OCI-LY1 (cell line): ENCODE measurements around the gene CCDC70.

Experiments
- H2AFZ ChIP-seq: fragments of 200-600 bp; sonication (generic), shearing (Covaris generic); 2 replicates; pipeline ENCODE4 v1.6.0; 2014; ENCODE audit warnings: antibody characterized with exemption, mild to moderate bottlenecking, low read length
- H3F3A ChIP-seq: fragments of 200-600 bp; sonication (generic), shearing (Covaris generic); 2 replicates; pipeline ENCODE4 v1.6.0; 2014; ENCODE audit warnings: mild to moderate bottlenecking, antibody characterized with exemption, low read length, moderate library complexity; ENCODE audit not compliant: insufficient read depth
- H3K27ac ChIP-seq: fragments of 200-600 bp; sonication (generic); 2 replicates; pipeline ENCODE4 v1.5.1; 2014; ENCODE audit warnings: low read length, mixed run types, mild to moderate bottlenecking, low read depth; ENCODE audit not compliant: poor library complexity, severe bottlenecking
- H3K27me3 ChIP-seq: fragments of 200-600 bp; sonication (generic); 2 replicates; pipeline ENCODE4 v1.6.0; 2014; ENCODE audit warnings: antibody characterized with exemption, mild to moderate bottlenecking, low read length, moderate library complexity; ENCODE audit not compliant: insufficient read depth
- H3K36me3 ChIP-seq: fragments of 200-600 bp; sonication (generic); 2 replicates; pipeline ENCODE4 v1.6.1; 2014; ENCODE audit warnings: mild to moderate bottlenecking, antibody characterized with exemption, low read length, moderate library complexity, mixed read lengths; ENCODE audit not compliant: insufficient read depth
- H3K4me1 ChIP-seq: fragments of 200-600 bp; sonication (generic); 2 replicates; pipeline ENCODE4 v1.5.1; 2014; ENCODE audit warnings: mild to moderate bottlenecking, low read length, moderate library complexity; ENCODE audit not compliant: insufficient read depth, severe bottlenecking
- H3K4me2 ChIP-seq: fragments of 200-600 bp; sonication (generic), shearing (Covaris generic); 2 replicates; pipeline ENCODE4 v1.6.1; 2014; ENCODE audit warnings: low read length
- H3K4me3 ChIP-seq: fragments of 200-600 bp; sonication (generic); 2 replicates; pipeline ENCODE4 v1.5.1; 2014; ENCODE audit warnings: low read length, low read depth, mild to moderate bottlenecking, mixed read lengths; ENCODE audit not compliant: poor library complexity, severe bottlenecking
- H3K79me2 ChIP-seq: fragments of 200-600 bp; shearing (Covaris generic); 2 replicates; pipeline ENCODE4 v1.6.1; 2016; ENCODE audit warnings: mixed run types, low read length, mixed read lengths; ENCODE audit not compliant: insufficient read depth
- H3K9ac ChIP-seq: fragments of 200-600 bp; sonication (generic), shearing (Covaris generic); 2 replicates; pipeline ENCODE4 v1.6.1; 2014; ENCODE audit warnings: mild to moderate bottlenecking, low read length, mixed read lengths
- H3K9me2 ChIP-seq: fragments of 200-600 bp; sonication (generic), shearing (Covaris generic); 2 replicates; pipeline ENCODE4 v1.6.1; 2014; ENCODE audit warnings: low read depth, mild to moderate bottlenecking, low read length, mixed read lengths
- H3K9me3 ChIP-seq: fragments of 200-600 bp; shearing (Covaris generic); 2 replicates; pipeline ENCODE4 v1.6.1; 2014; ENCODE audit warnings: low read length, mixed read lengths
- H4K20me1 ChIP-seq: fragments of 200-600 bp; sonication (generic), shearing (Covaris generic); 2 replicates; pipeline ENCODE4 v1.6.0; 2016; ENCODE audit warnings: mild to moderate bottlenecking, low read length; ENCODE audit not compliant: insufficient read depth
- CTCF ChIP-seq: fragments of 200-600 bp; sonication (generic), shearing (Covaris generic); IDR thresholded peaks from 2 replicates; pipeline ENCODE4 v1.5.1; 2017; ENCODE audit warnings: mild to moderate bottlenecking, antibody characterized with exemption, low read length, moderate library complexity, mixed read lengths
- EZH2 ChIP-seq: fragments of 200-600 bp; sonication (generic), shearing (Covaris generic); IDR thresholded peaks from 2 replicates; pipeline ENCODE4 v1.8.0; 2017; ENCODE audit warnings: borderline replicate concordance, mixed run types, mild to moderate bottlenecking, antibody characterized with exemption, low read length, moderate library complexity, mixed read lengths

CCDC70 gene

GRCh38 chr13:51832471-51833152 lies 29.2 kb upstream of the CCDC70 start:
- Histone ChIP-seq H2AFZ (no peak overlapping the region), H4K20me1 (no peaks in the 10 kb centered on the region), H3K36me3 (no peaks in the 10 kb centered on the region), H3K79me2 (no peaks in the 10 kb centered on the region), H3K4me3 (peak overlapping the region; percentile 2), H3K4me2 (peak overlapping the region; percentile 40; the same call in 1 of the 2 replicates), H3F3A (no peaks in the 10 kb centered on the region), H3K27me3 (no peaks in the 10 kb centered on the region), H3K27ac (peak overlapping the region; percentile 97), H3K9me2 (no peaks in the 10 kb centered on the region), H3K9ac (no peak overlapping the region; the same call in 1 of the 2 replicates), H3K4me1 (peaks cover 57% of the 10 kb centered on the region), H3K9me3 (no peaks in the 10 kb centered on the region)
- TF ChIP-seq CTCF: peak; percentile 83
- no peak for TF ChIP-seq EZH2

DNA sequence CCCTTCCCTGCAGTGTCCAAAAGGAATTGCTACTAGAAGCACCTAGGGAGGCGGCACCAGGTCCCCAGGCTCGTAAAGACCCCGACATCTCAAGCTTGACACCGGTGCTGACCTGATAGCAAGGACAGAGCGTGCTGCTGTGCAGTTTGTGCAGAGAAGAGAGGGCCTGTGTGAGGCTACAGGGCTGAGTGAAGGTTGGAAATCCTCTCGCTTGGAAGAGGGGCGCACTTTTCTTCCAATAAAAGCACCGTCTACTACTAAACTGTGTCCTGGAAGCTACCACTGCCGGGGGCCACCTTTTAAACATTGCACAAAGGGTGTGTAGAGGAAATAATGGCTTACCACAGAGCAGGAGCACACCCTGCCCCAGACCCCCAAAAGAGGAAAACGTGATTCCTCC lies 27.8 kb upstream of the CCDC70 start:
- no peaks in the 10 kb centered on the region for H3K27me3 ChIP-seq
- H3K36me3 ChIP-seq: no peaks in the 10 kb centered on the region
- H3F3A ChIP-seq: no peaks in the 10 kb centered on the region
- no peaks in the 10 kb centered on the region for H4K20me1 ChIP-seq
- no peak overlapping the region for H2AFZ ChIP-seq
- H3K9me2 ChIP-seq: no peaks in the 10 kb centered on the region
- no peak for TF ChIP-seq CTCF
- no peak for TF ChIP-seq EZH2
- no peaks in the 10 kb centered on the region for H3K79me2 ChIP-seq
- H3K27ac ChIP-seq: no peak overlapping the region
- no peak overlapping the region for H3K9ac ChIP-seq
- H3K4me3 ChIP-seq: no peak overlapping the region
- H3K4me1 ChIP-seq: peaks cover 44% of the 10 kb centered on the region
- no peaks in the 10 kb centered on the region for H3K9me3 ChIP-seq
- H3K4me2 ChIP-seq: no peak overlapping the region

- H3K9me2 ChIP-seq: no peaks in the 10 kb centered on the region
- peaks cover 37% of the 10 kb centered on the region for H3K4me1 ChIP-seq
- no peaks in the 10 kb centered on the region for H3K79me2 ChIP-seq
- H3K9me3 ChIP-seq: no peaks in the 10 kb centered on the region
- no peaks in the 10 kb centered on the region for H3K27me3 ChIP-seq
- H3K36me3 ChIP-seq: no peaks in the 10 kb centered on the region
- no peaks in the 10 kb centered on the region for H4K20me1 ChIP-seq
- no peak overlapping the region for H3K4me2 ChIP-seq
- no peaks in the 10 kb centered on the region for H3F3A ChIP-seq
- no peak overlapping the region for H3K4me3 ChIP-seq
- TF ChIP-seq EZH2 (no peak), CTCF (no peak)
- H3K9ac ChIP-seq: no peak overlapping the region
- H3K27ac ChIP-seq: no peak overlapping the region
- no peak overlapping the region for H2AFZ ChIP-seq
Measured at GRCh38 chr13:51834581-51835171, 27.1 kb upstream of the CCDC70 start.
